Measurements from ENCODE around the gene RBMS1.
A peak's percentile ranks its signal among the peaks of the same experiment; 100 is the strongest.

RBMS1 gene

DNA sequence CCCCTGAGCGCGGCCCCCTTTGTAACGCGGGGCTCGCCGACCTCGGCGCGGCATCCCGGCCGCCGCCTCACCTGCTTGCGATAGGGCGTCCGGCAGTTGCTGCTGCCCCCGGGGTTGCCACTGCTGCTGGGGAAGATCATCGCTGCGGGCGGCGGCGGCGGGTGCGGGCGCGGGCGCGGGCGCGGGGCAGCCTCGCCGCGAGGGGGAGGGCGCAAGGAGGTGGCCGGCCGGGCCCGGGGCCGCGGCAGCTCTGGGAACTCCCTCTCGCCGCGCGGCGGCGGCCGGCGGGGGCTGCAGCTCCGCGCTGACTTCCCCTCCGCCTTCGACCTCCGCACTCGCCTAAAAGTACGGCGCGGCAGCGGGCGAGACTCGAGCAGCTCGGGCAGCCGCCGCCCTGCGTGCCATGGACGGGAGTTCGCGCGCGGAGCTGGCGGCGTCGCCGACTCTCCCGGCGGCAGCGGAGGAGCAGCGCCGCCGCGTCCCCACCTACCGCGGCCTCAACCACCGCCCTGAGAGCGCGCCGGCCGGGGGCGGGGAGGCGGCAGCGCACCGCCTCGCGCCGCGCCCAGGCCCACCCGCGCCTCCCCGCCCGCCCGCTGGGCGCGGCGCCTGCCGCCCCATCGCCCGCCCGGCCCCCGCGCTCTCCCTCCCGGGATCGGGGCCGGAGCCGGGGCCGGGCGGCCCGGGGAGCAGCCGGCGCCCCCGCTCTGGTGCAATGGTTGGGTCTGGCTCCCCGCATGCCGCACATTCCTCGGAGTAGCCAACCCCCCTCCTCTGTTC is 86.0 kb downstream of the RBMS1 start:
- DNase-seq: peak; percentile 60

DNA sequence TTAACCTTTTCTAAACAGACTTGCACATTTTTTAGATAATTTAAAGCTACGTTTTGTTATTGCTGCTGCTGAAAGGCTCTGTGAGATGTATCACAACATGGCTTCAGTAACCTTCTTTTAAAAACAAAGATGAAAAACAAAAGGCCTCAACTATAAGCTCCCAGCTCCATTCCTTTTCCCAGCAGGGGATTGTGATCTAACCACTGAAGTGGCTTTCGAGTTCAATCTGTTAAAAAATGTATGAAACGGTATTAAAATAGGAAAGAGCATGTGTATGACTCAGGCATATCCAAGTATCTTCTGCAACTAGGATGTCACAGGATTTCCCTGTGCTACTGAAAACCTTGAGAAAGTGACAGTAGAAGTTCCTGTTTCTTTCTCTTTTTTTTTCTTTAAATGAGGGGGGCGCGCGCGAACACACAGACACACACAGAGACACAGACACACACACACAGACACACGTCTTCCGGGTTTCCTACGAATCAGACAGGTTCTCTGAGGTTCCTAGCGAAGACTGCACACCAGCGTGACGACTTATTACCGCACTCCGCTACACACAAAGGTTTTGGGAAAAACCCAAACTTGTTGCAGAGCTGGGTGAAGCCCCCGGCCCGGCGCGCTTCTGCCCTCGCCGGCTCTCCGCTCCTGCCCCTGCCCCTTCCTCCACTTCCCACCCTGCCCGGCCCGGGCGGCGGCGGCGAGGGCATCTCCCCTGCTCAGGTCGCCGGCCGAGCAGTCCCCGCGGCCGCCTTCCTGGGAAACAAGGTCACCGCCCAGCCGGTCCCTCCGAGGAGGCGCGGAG is 86.8 kb downstream of the RBMS1 start:
- DNase-seq: peak; percentile 83

DNA sequence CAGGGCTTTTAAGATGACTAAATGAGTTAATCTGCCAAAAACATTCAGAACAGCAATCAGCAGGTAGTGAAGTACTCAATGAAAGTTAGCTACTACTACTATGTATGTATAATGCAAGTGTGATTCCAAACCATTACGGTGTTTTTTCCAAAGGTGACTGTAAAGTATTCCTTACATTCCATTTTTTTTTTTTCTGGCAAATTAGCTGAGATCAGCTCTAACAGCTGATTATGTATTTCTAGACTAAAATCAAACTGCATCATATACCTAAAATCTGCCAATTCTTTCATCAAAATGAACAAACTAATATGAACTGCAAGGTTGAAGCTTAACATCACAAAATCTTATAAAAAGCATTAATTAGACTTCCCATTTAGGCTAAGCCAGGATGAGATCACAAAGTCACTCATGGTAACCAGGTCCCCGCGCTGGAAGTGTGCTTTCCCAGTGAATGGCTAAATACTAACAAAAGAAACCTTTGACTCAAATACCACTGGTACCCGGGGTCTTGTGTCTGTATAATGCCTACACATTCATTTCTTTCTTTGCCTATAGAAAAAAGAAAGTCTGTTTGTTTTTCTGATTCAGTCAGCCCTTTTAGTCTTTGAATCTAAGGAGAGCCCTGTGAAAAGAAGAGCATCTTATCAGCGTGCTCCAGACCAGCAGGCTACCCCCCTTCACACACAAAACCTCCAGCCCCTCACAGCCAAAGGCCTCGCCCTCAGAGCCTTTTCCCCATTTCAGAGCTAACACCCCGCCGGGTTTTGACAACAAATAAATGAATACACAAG is 88.3 kb downstream of the RBMS1 start:
- peak; percentile 70 for DNase-seq

DNA sequence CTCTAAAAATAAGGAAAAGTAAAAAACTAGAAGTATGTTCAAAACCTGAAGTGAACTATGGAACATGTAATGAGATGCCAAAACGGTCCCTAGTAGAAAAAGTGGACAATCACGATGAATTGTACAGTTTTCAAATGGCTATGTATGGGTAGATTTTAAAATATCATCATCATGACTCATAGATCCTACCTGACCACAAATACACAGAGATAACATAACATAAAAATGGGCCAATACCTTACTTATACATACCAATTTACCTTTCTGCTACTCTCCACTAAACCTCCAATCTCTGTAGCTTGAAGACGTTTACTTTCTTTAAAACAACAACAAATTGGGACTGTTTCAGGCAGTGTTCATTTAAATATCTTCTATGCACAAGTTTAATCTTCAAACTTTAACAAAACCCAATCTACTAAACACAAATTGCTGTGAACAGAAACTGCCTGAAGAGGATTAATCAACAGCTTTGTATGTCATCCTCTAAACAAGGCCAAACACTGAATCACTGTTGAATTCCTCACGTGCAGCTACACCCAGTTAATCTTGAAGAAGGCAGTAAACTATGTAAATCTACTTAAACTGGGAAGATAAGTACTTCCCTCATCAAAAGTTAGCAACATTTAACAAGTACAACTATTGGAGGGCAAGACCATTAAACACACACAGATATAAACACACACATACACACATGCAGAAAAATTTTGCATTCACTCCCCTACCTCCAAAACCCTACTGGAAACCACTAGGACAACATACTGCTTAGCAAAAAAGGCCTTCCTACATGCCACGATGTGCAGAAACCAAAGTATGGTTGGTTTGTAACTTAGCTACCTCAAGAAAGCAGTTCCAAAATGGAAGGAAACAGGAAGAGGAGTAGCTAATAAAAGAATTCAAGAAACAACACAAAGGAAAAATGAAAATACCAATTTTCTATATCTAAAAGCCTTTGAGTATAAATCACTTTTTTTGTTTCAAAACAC is 90.3 kb downstream of the RBMS1 start:
- no peak for DNase-seq

DNA sequence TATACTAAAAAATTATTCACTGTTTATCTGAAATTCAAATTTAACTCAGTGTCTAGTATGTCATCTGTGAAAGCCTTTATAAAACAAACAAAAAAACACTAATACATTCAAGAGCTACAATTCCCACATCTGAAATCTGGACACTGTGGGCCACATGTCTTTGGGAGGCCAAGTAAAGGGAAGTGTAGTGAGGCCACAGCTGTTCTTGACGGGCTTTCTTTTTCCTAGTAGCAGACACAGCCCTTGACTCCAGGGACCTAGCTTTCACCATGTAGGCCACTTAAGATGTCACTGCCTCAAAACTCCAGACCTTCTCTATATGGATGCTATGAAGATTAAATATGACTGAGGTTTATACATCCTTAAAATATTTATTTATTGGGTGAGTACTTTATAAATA is 91.1 kb downstream of the RBMS1 start:
- no peak for DNase-seq

DNA sequence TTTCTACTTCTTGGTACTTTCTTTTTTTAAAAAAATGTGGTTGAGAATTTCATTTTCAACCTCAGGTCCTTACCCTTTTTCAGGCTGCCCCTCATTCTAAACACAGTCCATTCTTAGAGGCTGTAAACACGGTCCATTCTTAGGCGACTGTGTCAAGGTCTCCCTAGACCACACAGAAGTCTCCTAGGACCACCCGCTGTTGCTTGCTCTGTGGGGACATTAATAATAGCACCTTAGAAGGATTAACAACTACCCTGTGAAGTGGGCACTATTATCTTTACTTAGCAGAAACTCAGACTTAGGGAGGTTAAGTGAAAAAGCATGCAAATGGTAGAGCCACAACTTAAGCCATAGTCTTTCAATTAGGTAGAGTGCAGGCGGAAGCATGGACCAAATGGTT is 91.7 kb downstream of the RBMS1 start:
- DNase-seq: no peak

DNA sequence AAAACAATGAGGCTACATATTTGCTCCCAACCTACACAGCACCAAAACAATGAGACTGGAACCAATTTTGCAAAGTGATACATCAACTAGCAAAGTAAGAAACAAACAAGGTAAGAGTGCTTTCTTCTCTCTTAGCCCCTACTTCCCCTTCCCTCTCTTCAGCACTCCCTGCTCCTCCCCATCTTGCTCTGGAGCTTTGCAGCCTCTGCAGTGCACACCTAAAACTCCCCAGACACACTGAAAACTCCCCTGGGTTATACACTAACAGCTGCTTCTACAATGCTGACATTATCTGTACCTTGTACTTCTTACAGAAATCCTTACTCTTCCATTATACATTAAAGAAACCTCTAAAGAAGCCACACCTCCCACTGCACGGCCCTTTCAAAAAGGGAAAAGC is 93.7 kb downstream of the RBMS1 start:
- no peak for DNase-seq

DNA sequence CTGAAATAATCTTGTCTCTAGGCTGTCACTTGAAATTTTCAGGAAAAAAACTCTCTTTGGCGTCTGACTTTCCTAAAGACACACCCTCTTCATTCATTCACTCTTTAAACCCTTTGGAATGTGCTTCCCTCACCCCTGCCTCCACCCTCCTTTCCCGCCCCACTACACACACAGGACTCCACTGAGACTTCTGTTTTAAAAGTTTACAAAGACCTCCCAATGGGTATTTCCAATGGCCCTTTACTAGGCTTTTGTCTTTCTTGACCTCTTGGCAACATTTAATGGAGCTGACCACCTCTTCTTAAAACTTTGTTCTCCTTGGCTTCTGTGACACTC is 96.1 kb downstream of the RBMS1 start:
- no peak for DNase-seq

DNA sequence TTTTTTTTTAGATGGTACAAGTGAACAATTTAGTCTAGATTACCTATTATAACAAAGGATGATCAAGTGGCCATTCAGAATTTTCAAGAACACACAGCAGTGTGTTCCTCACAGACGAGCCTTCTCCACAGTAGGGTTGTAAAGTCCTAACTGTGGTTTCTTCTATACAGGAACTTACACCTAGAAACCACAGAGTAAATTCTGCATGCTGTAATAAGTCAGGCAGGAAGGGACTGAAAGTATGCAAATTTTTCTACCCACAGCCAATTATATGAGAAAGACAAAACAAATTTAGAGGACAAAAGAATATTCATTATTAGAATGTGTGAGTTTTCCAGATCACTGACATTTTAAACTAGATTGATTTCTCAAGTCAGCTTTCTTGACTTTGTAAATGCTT is 99.5 kb downstream of the RBMS1 start:
- peak; percentile 84 for DNase-seq

DNA sequence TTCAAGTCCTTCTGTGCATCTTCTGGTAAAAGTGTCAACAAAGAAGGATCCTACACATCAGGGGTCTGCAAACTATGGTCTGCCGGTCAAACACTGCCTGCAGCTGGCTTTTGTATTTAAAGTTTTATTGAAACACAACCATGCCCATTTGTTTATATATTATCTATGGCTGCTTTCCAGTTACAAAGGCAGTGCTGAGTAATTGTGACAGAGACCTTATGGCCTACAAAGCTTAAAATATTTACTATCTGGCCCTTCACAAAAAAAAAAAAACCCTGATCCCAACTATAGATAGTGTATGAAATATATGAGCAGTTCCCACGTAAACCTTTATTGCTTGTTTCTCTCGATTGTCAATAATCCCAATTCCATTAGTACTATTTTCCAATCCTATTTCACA is 101.4 kb downstream of the RBMS1 start:
- DNase-seq: no peak

DNA sequence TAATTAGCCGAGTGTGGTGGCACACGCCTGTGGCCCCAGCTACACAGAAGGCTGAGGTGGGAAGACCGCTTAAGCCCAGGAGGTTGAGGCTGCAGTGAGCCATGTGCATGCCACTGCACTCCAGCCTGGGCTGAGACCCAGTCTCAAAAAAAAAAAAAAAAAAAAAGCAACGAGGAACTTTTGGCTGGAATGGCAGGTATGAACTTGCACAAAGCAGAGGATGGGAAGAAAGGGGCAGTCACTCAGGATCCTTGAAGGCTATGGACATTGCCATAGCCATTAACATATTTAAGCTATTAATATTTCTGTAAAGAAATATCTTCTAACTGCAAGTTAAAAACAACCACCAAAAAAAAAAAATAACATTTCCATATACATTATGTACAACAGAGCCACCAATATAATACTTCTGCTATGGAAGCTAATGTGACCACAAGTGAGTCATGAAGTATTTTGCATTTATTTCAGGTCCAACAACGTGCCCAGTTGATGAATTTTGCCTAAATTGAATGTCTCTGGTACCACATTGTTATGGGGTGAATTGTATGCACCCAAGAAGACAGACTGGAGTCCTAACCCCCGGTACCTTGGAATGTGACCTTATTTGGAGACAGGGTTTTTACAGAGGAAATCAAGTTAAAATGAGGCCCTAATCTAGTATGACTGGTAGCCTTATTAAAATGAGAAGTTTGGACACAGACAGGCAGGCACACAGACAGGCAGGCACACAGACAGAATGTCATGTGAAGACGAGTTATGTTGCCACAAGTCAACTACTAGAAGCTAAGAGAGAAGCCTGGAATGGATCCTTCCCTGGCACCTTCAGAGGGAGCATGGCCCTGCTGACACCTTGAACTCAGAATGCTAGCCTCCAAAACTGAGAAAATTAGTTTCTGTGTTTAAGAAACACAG is 102.8 kb downstream of the RBMS1 start:
- no peak for DNase-seq

DNA sequence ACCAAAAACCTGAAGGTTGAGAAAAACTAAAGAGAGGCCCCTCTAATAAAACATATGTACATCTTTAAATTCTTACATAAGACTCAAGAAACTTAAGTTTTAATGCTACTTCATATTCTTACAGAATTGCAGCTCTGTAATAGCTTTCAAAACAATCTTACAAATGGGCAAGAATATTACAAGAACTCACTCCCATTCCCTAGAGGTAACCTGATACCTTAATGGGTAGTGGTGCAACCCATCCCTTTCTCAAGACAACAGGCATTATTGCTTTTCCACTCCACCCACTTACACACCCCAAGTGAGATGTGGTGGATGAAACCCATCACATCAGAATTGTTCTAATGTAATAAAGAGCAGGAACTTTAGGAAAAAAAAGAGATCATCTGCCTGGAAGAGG is 103.7 kb downstream of the RBMS1 start:
- no peak for DNase-seq

DNA sequence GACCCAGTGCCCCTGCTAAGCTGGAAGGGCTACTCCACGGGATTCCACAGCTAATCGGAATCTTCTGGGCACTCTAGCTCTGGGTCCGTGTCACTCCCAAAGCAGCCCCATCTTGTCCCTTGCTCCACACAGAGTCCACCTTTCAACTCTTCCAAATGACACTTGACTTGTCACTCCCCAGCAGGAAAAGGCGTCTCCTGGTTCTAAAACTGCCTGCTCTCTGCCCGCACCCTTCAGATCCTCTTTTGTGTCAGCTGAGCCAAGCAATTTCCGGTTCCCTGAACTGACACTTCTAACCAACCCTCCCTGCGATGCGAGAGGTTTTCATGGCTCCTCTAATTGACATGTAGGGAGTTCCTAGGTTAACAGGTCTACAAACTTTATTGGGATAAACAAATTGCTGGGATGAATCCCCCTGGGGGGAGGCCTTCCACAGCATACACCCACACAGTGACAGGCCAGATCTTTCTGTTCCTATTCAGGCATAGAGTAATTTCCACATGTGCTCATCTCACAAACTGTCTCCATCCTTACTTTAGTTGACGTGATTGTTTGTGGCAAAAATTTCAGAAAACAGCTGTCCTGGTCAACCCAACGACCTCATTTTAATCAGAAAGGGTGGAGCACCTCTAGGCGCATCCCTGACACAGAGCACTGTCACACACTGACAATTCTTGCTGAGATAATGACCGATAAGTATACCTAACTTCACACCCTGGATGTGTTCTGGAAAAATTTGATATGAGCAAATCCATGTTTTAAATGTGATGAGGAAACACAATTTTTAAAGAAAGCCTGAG is 104.9 kb downstream of the RBMS1 start:
- DNase-seq: peak; percentile 77

DNA sequence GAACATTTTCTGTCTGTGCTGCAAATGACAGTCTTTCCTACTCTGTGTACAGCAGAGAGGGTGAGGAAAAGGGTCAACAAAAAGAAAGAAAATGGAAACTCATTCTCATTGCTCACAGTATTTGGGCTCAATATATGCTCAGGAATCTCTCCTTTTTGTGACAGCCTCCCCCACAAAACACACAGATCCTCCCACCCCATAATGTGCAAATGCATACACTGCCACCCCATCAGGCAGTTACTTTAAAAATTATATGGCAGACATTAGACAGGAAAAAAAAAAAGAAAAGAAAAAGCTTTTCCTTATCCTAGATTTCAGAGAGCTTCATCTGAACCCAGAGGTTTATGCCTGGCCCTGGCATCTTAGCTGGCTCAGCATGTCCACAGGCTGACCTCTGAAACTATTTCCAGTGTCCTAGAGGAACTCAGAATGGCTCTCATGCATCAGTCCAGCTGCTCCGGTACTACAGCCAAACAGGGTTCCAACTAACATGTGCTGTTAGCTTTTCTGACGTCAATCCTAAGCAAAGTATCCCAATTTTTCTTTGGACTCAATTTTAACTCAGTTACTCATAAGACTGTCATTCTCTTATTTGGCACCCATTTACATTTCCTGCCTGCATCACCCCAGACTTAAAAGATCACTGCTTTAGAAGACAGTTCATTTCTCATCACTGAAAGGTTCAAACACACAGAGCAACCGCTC is 105.9 kb downstream of the RBMS1 start:
- no peak for DNase-seq

DNA sequence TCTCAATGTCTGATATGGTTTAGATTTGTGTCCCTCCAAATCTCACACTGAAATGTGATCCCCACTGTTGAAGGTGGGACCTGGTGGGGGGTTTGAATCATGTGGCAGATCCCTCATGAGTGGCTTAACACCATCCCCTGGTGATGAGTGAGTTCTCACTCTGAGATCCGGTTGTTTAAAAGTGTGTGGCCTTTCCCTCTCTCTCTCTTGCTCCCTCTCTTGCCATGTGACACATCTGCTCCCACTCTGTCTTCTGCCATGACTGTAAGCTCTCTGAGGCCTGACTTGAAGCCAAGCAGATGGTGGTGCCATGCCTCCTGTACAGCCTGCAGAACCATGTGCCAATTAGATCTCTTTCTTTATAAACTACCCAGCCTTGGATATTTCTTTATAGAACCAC is 108.8 kb downstream of the RBMS1 start:
- DNase-seq: no peak

DNA sequence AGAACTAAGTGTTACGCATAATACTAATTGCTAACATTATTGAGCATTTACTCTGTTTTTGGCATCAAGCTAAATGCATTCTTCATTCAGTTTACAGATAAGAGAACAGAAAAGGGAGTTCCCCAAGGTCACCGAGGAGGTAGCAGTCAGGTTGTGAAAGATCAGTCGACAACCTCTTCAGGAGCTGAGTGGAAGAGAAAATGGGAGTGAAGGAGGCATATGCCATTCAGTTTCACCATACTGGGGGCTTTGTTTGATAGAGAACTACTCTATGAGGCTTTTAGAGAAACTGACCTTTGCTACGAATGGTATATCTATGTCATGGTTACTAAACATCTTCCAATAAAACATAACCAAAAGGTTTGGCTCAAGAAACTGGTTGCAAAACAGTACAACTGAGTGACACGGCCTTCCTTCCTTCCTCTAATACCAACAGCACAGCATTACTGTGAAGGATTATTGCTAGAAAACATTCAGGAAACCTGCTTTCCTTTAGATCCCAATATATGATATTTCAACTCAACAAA is 112.1 kb downstream of the RBMS1 start:
- DNase-seq: no peak

DNA sequence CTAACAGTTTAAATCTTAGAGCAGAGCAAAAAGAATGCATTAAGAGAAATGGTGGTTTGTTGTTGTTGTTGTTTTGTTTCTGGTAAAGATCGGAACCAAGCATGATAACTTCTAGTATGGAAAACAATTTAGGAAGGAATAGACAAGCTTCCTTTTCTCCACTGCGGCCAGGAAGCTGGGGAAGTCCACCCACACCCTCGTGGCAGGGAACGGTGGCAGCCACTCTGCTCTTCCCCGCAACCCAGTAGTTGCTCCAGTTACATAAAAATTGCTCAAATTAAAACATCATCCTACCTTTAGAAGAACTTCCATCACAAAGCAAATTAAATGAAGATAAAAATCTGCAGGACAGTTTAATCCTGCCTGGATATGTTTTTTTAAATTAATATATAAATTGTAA is 113.0 kb downstream of the RBMS1 start:
- DNase-seq: no peak

DNA sequence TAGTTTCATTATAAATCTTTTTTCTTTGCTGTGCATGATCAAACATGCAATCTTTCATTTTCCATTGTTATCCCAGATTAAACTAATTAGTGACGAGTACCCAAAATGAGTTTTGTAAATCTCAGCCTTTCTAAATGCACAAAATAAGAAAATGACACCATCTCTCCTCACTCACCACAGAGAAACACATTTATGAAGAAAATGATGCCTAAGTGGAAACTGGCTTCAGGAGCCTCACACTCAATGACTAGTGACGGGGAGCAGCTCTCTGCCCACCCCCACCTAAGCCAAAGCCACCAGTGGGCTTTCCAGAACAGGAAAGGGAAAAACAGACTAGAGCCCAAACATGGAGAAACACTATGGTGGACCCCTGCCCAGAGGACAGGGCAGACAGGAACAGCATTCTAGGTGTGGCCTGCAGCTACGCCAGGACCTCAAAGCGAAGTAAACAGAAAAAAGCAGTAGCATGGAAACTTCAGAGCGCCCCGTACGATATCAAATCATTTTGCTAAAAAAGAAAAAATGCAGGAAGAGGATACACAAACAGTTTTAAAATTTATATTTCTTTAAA is 113.5 kb downstream of the RBMS1 start:
- no peak for DNase-seq

DNA sequence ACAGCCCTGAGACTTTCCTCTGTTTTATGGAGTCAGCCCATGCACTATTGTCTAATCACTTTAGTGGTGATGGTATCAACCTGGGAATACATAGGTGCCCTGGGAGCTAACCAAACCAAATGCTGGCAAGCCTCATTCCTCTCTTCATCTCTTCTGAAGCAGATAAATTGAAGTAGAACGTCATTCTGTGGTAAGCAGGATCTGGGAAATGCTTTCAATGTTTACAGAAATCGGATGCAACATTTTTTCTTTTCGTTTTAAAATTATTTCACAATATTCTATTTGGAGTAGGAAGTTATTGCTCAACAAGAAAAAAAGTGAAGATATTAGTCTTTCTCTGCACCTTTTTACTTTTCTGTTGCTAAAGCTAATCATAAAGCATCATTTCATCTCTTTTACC is 114.2 kb downstream of the RBMS1 start:
- no peak for DNase-seq
